GM18868 (cell line): Measurements from ENCODE around the gene CYB561D1.

ENCODE experiments used
- ATAC-seq: cut with Tn5 transposase; IDR thresholded peaks from one replicate; pipeline ENCODE4 v1.9.1; 2021; ENCODE audit warnings: mild to moderate bottlenecking, moderate library complexity; ENCODE audit not compliant: unreplicated experiment

The CYB561D1 gene

GRCh38 chr1:109479901-109480300, 14.0 kb upstream of the CYB561D1 start:
- no peak for ATAC-seq

GRCh38 chr1:109481646-109482045, 12.2 kb upstream of the CYB561D1 start:
- ATAC-seq = no peak

GRCh38 chr1:109482242-109482641, 11.7 kb upstream of the CYB561D1 start:
- no peak for ATAC-seq

- ATAC-seq = peak; percentile 26
Observed at GRCh38 chr1:109482791-109483671, 10.9 kb upstream of the CYB561D1 start.

GRCh38 chr1:109483672-109484518, 10.0 kb upstream of the CYB561D1 start, which contains the start of gene ATXN7L2:
Gene ATXN7L2, plus strand, starts transcription at chr1:109483905. Its CDS starts 49 bp downstream, at chr1:109483954.
- ATAC-seq = peak; percentile 81

GRCh38 chr1:109484519-109484975, 9.3 kb upstream of the CYB561D1 start:
- no peak for ATAC-seq

- no peak for ATAC-seq
Observed at GRCh38 chr1:109485001-109485400, 8.9 kb upstream of the CYB561D1 start.

- ATAC-seq = no peak
Observed at GRCh38 chr1:109487261-109487660, 6.6 kb upstream of the CYB561D1 start.

GRCh38 chr1:109488201-109488600, 5.7 kb upstream of the CYB561D1 start:
- ATAC-seq = no peak

- ATAC-seq = no peak
Observed at GRCh38 chr1:109488696-109489095, 5.2 kb upstream of the CYB561D1 start.

- no peak for ATAC-seq
Observed at GRCh38 chr1:109490029-109490933, 3.6 kb upstream of the CYB561D1 start.

GRCh38 chr1:109490934-109491302, 3.0 kb upstream of the CYB561D1 start:
- no peak for ATAC-seq

GRCh38 chr1:109491372-109491771, 2.5 kb upstream of the CYB561D1 start:
- ATAC-seq = no peak

GRCh38 chr1:109492779-109493178, 1.1 kb upstream of the CYB561D1 start:
- ATAC-seq = no peak

- ATAC-seq = no peak
Observed at GRCh38 chr1:109493227-109493626, 667 bp upstream of the CYB561D1 start.

- no peak for ATAC-seq
Observed at GRCh38 chr1:109495738-109496137, 1.8 kb downstream of the CYB561D1 start.

GRCh38 chr1:109497449-109498160, 3.7 kb downstream of the CYB561D1 start:
- no peak for ATAC-seq

- no peak for ATAC-seq
Observed at GRCh38 chr1:109498161-109498801, 4.4 kb downstream of the CYB561D1 start.

GRCh38 chr1:109499081-109499480, 5.2 kb downstream of the CYB561D1 start:
- no peak for ATAC-seq
